ENCODE data around the gene LAG3.

DNA sequence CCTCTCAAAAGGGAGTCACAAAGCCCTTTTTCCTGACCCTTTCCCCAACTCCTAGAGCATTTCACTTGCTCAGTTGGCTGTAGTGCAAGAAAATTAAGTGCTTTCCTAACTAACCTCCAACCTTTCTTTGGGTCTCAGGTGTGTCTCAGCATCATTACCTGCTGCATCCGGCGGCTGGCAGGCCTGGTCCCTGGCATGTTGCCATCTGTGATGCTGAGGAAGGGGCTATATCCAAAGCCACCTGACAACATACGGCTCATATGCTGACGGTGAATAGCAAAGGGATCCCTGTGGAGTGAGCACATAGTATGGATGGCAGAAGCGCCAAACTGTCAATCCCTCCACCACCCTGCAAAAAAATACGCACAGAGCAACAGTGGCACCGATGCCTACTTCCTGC is 20.6 kb upstream of the LAG3 start:
- TF ChIP-seq, protein P1, sequence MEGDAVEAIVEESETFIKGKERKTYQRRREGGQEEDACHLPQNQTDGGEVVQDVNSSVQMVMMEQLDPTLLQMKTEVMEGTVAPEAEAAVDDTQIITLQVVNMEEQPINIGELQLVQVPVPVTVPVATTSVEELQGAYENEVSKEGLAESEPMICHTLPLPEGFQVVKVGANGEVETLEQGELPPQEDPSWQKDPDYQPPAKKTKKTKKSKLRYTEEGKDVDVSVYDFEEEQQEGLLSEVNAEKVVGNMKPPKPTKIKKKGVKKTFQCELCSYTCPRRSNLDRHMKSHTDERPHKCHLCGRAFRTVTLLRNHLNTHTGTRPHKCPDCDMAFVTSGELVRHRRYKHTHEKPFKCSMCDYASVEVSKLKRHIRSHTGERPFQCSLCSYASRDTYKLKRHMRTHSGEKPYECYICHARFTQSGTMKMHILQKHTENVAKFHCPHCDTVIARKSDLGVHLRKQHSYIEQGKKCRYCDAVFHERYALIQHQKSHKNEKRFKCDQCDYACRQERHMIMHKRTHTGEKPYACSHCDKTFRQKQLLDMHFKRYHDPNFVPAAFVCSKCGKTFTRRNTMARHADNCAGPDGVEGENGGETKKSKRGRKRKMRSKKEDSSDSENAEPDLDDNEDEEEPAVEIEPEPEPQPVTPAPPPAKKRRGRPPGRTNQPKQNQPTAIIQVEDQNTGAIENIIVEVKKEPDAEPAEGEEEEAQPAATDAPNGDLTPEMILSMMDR (conservative IDR thresholded peaks at IDR 0.05 in 1 of 2, IDR thresholded peaks at IDR 0.05 in 1 of 2; ENCODE audit: low read depth in 1 of 2, low read length in 2 of 2): no peak
- no peak for TF ChIP-seq EZH2 (IDR thresholded peaks at IDR 0.05; ENCODE audit: low read length, missing control alignments)
